Stimulated activated CD8-positive, alpha-beta memory T cell treated with anti-CD3 and anti-CD28 coated beads, Interleukin-15, amount 100 ng/mL, for 24 hours (primary cell): ENCODE data around the gene WDR37.

Experiments used
- DNase-seq: peaks from one replicate; pipeline ENCODE4 v3.0.0-alpha.2; 2020; ENCODE audit warnings: low read depth

WDR37 gene

DNA sequence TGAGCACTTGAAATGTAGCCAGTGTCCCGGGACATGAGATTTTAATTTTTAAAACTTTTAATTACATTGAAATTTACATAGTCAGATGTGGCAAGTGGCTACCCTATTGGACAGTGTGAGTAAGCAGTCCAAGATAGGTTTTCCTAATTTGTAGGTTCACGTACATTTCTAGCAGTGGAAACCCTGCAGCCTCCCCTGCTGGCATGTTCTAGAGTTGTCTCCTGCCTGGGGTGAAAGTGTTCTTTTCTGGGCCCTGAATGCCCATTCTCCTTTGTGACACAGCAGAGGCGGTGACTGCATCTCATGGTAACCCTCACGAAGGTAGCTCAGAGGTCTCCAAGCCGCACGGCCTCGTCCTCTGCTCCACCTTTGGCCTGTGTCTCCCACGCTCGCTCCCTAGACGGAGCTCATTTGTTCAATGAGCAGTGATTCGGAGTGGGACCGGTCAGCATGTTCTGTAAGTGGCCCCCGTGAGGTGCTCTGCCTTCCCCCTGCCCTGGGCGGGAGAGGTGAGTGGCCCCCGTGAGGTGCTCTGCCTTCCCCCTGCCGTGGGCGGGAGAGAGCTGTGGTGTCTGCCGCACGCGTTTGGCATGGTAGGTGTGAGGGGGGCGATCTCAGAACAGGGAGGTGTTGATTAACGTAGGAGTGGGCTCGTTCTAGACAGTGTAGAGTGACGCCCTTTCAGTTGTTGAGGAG lies 18.0 kb downstream of the WDR37 start:
- DNase-seq = no peak

DNA sequence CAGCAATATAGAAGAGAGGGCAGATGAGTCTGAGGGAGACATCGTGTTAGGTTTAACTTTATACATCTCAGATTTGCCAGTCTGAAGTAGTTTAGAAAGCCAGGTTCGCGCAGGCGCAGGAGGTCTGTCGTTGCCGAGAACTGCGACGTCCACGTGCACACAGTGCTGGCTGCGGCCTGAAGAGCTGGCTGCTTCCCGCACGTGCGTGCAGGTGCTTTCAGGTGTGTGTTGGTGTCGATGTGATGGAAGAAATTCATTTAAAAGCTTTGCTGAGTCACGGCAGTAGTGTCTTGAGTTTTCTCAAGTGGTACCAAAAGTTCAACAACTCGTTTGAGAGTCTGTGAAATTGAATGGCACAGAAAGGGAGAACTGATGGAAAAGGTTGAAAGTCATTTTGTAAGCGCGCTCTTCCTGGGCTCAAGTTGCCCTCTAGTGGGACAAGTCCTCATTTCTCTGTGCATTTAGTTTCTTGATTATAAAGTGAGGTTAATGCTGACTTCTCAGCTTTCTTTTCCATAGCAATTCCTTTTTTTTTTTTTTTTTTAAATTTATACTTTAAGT lies 18.6 kb downstream of the WDR37 start:
- DNase-seq = no peak

DNA sequence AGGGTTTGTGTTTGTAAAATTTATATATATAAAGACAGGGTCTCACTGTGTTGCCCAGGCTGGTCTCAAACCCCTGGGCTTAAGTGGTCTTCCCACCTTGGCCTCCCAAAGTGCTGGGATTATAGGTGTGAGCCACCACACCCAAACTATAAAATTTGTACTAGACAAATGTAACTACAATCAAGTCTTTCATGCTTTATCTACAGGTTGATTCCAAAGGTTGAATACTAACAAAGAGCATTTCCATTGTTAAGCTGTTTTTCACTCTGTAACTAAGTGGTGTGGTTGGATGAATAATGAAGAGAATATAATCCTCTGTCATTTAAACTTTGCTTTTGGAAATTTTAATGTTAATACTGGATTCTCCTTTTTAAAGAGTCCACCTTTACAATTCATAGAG lies 22.5 kb downstream of the WDR37 start:
- DNase-seq = no peak

DNA sequence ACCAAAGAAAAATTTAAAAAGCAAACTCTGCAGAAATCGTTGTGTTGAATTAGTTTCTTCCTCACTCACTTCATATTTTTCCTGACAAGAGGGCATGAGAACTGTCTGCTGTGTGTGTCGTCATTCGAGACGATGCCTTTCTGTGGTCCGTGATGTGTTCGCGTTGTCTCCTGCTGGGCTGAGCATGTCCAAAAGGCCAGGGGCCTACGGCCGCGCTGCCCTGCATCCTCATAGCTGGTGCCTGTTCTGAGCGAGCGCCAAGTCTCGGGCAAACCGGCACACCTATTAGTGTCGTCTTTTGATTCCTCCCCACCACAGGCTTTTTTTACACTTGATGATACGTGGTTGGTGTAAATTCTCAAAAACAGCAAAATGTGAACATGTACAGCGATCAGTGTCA lies 27.4 kb downstream of the WDR37 start:
- no peak for DNase-seq

DNA sequence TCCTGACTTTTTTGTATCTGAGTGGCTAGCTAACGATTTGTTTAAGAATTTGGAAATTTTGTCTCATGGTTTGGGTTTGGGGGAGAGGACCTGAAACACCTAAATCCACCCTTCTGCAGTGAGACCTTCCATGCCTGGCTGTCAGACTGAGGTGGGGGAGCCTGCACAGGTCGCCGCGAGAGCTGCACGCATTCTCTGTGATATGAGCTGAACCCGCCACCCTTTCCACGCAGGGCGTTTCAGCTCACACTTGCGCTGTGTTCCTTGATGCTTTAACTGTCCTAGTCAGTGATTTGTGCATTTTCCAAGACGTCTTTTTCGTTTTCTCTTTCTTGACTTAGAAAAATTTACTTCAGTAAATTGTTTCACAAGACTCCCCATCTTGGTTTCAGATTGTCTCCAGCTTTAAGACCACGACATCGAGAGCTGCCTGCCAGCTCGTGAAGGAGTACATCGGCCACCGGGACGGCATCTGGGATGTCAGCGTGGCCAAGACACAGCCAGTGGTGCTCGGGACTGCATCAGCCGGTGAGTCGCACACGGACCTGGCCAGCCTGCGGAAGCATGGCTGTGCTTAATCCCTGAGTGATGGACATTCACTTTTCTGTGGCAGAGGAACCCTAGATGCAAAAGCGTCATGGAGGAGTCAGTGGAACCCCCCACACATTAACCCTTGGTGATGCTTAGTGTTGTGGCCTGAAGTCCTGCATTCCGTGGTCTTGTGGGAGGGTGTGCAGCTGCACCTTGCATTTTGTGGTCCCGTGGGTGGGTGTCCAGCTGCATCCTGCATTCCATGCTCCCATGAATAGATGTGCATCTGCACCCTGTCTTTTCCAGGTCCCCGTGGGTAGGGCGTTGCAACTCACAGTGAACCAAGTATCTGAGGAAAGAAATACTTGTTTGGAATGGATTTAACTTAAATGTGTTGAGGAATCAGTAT lies 28.1 kb downstream of the WDR37 start:
- no peak for DNase-seq

DNA sequence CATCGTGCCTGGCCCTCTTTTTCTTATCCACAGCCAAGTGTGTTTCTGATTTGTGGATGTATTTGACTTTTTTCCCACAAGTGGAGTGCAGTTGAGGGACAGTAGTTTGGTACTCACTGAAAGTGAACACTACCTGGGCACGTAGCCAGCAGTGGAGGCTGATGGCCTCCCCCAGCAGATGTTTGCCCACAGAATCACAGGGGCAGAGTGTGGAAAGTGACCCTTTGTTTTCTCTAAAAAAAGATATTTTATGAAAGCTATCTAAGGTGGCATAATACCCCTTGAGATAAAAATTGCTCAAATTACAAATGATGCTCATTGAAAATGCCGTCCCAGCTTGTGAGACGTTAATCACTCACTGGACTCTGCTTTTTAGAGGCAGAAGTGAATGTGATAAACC lies 29.1 kb downstream of the WDR37 start:
- DNase-seq = no peak

DNA sequence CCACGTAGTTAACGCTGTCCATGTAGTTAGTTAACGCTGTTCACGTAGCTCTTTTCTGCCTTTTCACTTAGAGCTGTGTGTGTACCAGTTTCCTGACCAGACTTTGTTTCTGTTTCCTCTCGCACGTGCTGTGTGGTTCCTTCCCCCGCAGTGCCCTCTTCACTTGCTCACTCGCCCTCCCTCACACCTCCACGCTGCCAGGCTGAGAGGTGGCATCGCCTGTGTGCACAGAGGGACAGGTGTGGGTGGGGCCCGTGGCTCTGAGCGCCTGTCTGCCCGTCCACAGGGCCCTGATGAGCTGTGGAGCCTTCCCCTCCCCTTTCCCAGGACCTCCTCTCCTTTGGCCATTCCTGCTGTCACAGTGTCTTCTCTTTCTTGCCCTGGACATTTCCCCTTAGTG lies 30.6 kb downstream of the WDR37 start:
- DNase-seq = no peak

DNA sequence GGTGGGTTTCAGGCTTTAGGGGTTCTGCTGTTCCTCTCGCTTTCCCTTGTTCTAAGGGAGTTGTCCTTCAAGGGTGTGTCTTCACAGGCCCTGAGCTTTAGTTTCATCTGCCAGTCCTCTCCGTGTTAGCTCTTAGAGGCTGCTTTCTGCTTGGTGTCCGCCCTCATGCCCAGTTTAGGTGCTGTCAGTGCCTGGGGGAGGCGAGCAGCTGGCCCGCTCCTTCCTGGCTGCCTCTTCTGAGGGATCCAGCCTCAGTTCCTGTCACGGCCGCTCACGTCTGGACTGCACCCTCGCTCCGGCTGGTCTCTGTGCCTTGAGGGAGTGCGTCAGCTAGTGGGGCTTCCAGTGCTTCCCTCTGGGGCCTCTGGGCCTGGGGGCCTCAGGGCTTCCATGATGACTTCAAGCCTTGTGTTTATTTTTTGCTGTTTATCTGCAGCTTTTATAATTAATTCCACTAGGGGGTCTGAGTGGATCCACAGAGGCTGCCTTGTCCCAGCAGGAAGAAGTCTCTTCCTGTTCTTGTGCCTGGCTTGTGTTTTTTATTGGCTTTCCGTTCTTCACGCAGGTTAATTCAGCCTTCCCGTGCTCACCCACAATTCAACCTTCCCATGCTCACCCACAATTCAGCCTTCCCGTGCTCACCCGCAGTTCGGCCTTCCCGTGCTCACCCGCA lies 33.0 kb downstream of the WDR37 start:
- no peak for DNase-seq

DNA sequence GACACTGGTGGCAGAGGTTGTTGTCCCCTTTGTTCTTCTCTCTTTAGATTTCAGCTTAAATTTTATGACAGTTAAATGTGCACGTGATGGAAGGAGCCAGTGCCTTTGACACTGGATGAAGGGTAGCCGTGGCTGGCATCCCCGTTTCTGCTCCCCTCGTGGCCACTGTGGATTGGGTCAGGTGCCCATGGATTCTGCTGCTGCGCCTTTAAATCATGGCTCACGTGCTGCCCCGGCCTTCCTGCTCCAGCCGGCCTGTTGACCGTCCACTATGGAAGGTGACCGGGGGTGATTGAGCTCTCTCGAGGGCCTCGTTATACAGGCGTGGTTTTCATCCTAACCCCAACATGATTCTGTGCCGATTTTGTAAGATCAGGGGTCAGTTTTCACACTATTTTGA lies 34.5 kb downstream of the WDR37 start:
- no peak for DNase-seq

DNA sequence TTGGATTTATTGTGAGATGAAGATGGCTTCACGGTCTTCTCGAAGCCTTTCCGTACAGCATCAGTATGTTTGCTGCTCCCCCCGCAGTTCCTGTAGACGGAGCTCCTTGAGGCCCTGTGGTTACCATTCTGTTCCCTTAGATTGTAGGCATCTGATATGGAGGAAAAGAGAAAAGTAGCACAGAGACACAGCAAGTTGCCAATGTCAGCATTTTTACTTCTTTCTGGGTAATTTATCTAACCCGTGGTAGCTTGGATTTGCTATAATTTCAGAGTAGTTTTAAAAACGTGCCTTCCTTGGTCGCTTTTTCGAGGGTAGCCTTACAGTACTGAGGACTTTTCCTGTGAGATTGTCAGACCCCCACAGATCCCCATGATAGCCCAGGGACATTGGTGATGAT lies 37.5 kb downstream of the WDR37 start:
- DNase-seq = no peak

DNA sequence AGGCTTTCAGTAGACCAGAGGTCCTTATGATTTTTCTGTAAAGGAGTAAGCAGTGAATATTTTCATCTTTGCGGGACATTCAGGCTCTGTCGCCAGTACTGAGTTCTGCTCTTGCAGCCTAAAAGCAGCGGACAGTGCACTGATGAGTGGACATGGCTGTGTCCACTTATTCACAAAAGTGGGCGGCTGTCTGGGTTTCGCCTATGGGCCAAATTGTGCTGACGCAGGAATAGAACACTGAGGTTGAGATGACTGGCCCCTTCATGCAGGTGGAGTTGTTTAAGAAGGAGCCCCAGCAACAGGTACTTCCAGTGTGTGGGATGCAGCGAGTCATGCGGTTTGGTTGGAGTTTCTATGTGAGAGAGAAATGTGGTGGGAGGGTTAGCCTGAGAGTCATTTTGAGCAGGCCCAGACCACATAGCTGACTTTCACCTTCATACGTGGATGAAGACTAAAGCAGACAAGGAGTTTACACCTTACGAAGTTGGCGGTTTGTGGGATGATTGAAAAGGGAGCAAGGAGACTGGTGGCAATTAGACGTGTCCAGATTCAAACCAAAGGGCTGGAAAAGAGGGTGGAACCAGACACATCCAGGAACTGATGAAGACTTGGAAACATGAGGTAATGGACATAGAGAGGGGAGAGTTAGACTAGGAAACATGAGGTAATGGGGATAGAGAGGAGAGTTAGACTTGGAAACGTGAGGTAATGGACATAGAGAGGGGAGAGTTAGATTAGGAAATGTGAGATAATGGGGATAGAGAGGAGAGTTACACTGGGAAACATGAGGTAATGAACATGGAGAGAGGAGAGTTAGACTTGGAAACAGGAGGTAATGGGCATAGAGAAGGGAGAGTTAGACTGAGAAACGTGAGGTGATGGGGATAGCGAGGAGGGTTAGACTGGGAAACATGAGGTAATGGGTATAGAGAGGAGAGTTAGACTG lies 38.2 kb downstream of the WDR37 start:
- DNase-seq = peak; percentile 13

DNA sequence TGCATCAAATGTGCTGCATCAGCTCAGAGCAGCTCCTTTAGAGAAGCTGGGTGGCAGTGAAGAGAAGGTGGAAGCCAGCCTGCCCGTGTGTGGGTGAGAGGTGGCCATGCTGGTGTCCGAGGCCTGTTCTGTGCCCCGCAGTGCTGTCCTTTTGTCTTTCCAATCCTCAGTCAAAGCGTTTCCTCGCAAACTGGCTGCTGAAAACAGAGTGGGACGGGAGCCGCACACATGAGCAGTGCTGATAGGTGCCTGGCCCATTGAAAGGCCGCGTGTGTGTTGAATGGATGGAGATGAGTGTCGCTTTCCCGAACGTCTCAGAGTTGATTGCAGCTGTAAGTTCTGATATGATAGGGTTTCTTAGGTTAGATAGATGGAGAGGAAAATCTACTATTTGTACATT lies 39.3 kb downstream of the WDR37 start:
- no peak for DNase-seq

DNA sequence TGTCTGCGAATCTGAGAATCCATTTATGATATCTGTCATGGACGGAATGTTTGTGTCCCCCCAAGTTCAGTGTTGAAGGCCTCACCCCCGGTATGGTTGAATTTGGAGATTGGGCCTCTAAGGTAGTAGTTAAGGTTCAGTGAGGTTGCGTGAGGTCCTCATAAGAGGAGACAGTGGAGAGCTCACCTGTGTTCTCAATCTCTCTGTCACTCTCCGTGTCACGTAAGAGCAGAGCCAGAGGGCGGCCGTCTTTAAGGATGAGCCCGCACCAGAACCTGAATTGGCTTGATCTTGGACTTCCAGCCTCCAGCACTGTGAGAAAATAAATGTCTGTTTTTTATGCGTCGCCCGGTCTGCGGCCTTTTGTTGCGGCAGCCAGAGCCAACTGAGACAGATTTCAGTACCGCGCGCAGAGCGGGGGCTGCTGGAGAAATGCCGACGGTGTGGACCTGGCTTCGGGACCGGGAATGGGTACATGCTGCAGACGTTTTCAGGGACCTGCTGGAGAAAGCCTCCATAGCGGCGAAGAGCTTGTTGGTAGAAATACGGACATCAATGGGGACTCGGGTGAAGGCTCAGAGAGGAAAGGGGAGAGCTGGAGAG lies 40.2 kb downstream of the WDR37 start:
- DNase-seq = no peak

DNA sequence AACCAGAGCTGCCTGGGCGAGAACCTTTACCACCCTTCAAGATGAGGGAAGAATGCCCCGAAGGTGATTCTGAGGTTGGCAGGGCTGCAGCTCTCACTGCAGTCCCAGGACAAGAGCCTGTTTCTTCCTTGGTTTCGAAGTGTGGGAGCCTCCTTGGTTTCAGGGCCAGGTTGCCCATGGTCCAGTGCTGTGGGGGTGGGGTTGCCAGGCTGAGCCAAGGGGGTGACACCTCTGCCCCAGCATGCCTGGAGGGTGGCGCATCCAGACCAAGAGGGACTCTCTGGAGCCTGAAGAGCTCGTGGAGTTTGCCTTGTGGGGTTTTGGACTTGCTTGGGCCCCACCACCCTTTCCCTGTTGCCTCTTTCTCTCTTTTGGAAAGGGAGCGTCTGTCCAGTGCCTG lies 41.3 kb downstream of the WDR37 start:
- DNase-seq = no peak

DNA sequence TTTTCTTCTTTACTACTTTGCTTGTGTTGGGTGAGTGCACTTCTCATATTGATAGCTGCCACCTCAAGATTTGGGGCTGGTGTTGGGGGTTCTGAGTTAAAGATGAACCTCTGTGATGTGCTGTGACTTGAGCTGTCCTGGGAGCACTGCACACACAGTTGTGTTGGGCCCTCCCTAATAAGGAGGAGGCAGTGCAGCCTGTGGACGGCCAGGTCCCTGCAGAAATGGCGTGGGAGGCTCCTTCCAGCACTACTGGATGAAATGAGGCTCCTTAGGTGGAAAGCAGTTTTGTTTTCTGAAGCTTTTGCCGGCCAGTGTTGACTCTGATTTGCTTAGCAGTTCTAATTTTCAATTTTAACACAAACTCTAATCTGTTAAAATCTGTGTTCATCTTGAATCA lies 44.0 kb downstream of the WDR37 start:
- DNase-seq = no peak

DNA sequence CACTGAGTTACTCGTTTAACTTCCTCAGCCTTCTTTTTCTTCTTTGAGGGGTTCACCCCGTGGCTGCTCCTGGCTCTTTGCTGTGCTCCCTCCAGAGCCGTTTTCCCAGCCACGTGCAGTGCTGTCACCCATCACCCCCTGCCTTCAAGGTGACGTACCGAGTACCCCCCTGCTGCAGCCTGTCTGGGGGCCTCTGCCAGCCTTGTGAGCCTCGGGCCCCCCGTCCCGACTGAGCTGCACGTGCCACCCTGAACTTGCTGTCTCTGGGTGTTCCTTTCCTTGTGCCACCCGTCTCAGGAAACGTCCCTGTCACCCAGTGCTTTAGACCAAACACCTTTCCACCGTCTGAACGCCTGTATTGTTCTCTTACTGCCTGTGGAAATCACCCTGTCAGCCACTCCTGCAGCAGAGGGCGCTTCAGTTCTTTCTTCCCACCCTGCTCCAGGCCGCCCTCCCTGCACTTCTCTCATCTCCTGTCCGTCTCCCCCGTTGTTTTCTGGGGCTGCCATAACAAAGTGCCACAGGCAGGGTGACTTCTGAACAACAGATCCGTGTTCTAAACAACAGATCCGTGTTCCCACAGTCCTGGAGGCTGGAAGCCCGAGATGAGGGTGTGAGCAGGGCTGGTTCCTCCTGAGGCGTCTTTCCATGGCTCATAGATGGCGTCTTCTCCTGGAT lies 44.6 kb downstream of the WDR37 start:
- no peak for DNase-seq

DNA sequence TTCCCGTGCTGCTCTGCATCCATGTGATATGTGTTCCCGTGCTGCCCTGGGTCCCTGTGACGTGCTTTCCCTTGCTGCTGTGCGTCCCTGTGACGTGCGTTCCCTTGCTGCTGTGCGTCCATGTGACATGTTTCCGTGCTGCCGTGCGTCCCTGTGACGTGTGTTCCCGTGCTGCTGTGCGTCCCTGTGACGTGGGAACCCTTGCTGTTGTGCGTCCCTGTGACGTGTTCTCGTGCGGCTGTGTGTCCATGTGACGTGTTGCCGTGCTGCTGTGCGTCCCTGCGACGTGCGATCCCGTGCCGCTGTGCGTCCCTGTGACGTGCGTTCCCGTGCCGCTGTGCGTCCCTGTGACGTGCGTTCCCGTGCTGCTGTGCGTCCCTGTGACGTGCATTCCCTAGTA lies 45.8 kb downstream of the WDR37 start:
- DNase-seq = no peak

DNA sequence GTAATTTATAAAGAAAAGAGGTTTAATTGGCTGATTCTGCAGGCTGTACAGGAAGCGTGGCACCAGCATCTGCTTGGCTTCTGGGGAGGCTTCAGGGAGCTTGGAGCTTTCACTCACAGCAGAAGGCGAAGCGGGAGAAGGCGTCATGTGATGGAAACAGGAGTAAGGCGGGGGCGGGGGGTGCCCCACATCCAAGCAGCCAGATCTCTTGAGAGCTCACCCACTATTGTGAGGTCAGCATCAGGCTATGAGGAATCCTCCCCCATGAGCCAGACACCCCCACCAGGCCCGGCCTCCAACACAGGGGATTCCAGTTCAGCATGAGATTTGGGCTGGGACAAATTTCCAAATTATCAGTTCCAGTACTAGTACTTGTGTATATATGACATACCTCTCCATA lies 46.2 kb downstream of the WDR37 start:
- DNase-seq = no peak

DNA sequence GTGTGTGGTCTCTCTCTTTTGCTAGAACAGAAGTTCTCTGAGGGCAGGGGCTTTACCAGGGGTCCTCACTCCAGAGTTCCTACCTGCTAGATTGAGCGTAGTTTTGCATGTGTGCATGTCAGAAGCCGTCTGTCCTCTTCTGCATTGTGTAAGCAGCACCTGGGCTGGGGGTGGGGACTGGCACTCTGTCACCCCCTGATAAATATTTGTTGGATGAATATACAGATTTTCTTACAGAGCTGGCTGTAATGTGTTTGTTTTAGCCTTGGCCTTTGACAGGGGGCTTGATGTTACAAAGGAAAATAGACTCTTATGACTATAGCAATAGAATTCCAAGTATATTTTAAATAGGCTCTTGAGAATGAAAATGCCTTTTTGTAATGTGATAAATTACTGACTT lies 46.6 kb downstream of the WDR37 start:
- no peak for DNase-seq

DNA sequence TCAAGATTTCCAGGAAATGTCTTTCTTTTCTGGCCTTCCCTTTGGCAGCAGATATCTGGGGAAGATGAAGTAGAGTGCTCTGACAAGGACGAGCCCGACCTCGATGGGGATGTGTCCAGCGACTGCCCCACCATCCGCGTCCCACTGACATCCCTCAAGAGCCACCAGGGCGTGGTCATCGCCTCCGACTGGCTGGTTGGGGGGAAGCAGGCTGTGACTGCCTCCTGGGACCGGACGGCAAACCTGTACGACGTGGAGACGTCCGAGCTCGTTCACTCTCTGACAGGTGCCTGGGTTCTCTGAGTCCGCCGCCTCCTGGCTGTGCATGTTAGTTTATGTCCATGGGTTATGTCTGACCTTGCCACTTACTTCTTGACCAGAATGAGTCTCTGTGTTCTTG lies 47.4 kb downstream of the WDR37 start:
- no peak for DNase-seq

DNA sequence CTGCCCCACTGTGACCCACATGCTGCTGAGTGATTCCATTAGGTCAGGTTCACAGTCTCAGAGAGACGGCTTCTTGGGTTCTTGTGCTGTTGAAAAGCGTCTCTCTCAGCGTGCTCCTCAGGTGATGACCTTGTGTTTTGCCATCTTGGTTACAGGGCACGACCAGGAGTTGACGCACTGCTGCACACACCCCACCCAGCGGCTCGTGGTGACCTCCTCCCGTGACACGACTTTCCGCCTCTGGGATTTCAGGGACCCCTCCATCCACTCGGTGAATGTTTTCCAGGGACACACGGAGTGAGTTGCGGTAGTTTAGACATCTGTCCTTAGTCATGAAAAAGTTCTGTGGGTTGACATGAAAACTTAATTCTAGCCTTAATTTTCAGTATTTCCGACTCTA lies 48.8 kb downstream of the WDR37 start:
- DNase-seq = no peak
